Articular chondrocyte of knee joint (primary cell): ENCODE data around the gene GOLT1A. TPM values are rescaled to one million over a fixed set of nuclear protein-coding genes. Genes with fewer than 3 reads are reported as not detected.

ENCODE experiments used
- total RNA-seq: library from RNA; depleted of rRNA; stranded (reverse); fragments of >200 nt; gene quantifications from 2 replicates; pipeline ENCODE4 v1.2.3, GENCODE V29; 2012

Gene GOLT1A
- not detected in 2 replicates for total RNA-seq

GRCh38 chr1:204213668-204214662 is at the start of gene GOLT1A:
Gene GOLT1A, minus strand, starts transcription at chr1:204213988. Its CDS starts 82 bp downstream, at chr1:204213906.

GRCh38 chr1:204196068-204196795 is 17.6 kb downstream of the GOLT1A start, which contains the start of gene KISS1:
Gene KISS1, minus strand, starts transcription at chr1:204196491. Its CDS starts 3,615 bp downstream, at chr1:204192876.

GRCh38 chr1:204166219-204166618 is 47.6 kb downstream of the GOLT1A start, which contains the start of gene REN:
Gene REN, minus strand, starts transcription at chr1:204166337. Its CDS starts 44 bp downstream, at chr1:204166293.

GRCh38 chr1:204151552-204152309 is 62.1 kb downstream of the GOLT1A start, which contains the start of gene ETNK2:
Gene ETNK2, minus strand, starts transcription at chr1:204152044. Its CDS starts 192 bp downstream, at chr1:204151852.

Other genes with a start within 250 kb of the GOLT1A start
- 1.5 and 1.8 TPM in 2 replicates for gene SOX13, start 140.9 kb downstream of the GOLT1A start, total RNA-seq
- 1.4 and 2.1 TPM in 2 replicates for gene ETNK2, start 61.9 kb downstream of the GOLT1A start, total RNA-seq
- gene REN, start 47.7 kb downstream of the GOLT1A start, total RNA-seq: not detected in 2 replicates
- not detected in 2 replicates for gene KISS1, start 17.5 kb downstream of the GOLT1A start, total RNA-seq
- 0.39 and 1.6 TPM in 2 replicates for gene PLEKHA6, start 145.9 kb upstream of the GOLT1A start, total RNA-seq
- 22.5 and 26.6 TPM in 2 replicates for gene PPP1R15B, start 197.8 kb upstream of the GOLT1A start, total RNA-seq